Measurements from ENCODE around the gene ZNF580.

The ZNF580 gene

DNA sequence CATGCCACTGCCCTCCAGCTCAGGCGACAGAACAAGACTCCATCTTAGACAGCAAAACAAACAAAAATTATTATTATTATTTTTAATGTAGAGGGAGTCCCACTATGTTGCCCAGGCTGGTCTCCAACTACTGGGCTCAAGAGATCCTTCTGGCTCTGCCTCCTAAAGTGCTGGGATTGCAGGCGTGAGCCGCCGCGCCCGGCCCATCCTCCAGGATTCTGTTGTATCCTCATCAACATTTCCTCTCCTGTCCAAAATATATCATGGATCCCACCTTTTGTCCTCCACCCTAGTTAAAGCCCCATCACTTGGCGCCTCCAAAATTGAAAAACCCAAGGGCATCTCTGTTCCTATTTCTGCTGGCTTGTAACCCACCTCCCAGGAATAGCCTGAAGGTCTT is 17.7 kb upstream of the ZNF580 start:
- in situ Hi-C loops (cut with HindIII; ENCODE audit: low pct_ligation_motif_present, low sequenced_read_pairs), result loop anchor here (25.0 kb wide), 1 partner anchor 236 kb away; the partner anchor contains the start of genes RPL28, TMEM190 and TMEM238
- Histone ChIP-seq H3K27ac (no peak overlapping the region), H3K4me3 (ENCODE audit: low read depth, low read length) (no peak overlapping the region), H3K27me3 (replicated peaks) (no peaks in the 10 kb centered on the region), H3K36me3 (replicated peaks) (peaks cover 5% of the 10 kb centered on the region)
- TF ChIP-seq, protein P1, sequence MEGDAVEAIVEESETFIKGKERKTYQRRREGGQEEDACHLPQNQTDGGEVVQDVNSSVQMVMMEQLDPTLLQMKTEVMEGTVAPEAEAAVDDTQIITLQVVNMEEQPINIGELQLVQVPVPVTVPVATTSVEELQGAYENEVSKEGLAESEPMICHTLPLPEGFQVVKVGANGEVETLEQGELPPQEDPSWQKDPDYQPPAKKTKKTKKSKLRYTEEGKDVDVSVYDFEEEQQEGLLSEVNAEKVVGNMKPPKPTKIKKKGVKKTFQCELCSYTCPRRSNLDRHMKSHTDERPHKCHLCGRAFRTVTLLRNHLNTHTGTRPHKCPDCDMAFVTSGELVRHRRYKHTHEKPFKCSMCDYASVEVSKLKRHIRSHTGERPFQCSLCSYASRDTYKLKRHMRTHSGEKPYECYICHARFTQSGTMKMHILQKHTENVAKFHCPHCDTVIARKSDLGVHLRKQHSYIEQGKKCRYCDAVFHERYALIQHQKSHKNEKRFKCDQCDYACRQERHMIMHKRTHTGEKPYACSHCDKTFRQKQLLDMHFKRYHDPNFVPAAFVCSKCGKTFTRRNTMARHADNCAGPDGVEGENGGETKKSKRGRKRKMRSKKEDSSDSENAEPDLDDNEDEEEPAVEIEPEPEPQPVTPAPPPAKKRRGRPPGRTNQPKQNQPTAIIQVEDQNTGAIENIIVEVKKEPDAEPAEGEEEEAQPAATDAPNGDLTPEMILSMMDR (IDR thresholded peaks at IDR 0.05; ENCODE audit: low read depth, low read length, missing control alignments), result no peak
- no peak for DNase-seq

DNA sequence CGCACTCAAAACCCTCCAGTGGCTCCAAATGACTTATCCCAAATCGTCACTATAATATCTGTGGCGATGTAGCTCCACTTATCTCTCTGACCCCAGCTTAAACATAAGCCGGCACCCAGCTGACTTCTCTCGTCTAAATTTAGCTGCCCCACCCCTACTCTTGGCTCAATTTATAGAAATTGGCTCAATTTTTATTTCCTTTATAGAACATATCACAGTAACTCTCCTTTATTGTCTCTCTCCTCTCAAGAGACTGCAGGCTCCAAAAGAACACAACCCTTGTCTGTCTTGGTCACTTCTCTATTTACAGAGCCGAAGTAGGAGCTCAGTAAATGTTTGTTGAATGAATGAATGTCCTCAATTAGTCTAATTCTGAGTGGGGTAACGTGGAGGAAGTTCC is 17.2 kb upstream of the ZNF580 start:
- TF ChIP-seq, protein P1 (IDR thresholded peaks at IDR 0.05; ENCODE audit: low read depth, low read length, missing control alignments), result no peak
- Histone ChIP-seq H3K27ac (no peak overlapping the region), H3K36me3 (replicated peaks) (peaks cover 5% of the 10 kb centered on the region), H3K4me3 (ENCODE audit: low read depth, low read length) (peak overlapping the region; percentile 20), H3K27me3 (replicated peaks) (no peaks in the 10 kb centered on the region)
- no peak for DNase-seq
- in situ Hi-C loops (cut with HindIII; ENCODE audit: low pct_ligation_motif_present, low sequenced_read_pairs), result loop anchor here (25.0 kb wide), 1 partner anchor 236 kb away; the partner anchor contains the start of genes RPL28, TMEM190 and TMEM238

DNA sequence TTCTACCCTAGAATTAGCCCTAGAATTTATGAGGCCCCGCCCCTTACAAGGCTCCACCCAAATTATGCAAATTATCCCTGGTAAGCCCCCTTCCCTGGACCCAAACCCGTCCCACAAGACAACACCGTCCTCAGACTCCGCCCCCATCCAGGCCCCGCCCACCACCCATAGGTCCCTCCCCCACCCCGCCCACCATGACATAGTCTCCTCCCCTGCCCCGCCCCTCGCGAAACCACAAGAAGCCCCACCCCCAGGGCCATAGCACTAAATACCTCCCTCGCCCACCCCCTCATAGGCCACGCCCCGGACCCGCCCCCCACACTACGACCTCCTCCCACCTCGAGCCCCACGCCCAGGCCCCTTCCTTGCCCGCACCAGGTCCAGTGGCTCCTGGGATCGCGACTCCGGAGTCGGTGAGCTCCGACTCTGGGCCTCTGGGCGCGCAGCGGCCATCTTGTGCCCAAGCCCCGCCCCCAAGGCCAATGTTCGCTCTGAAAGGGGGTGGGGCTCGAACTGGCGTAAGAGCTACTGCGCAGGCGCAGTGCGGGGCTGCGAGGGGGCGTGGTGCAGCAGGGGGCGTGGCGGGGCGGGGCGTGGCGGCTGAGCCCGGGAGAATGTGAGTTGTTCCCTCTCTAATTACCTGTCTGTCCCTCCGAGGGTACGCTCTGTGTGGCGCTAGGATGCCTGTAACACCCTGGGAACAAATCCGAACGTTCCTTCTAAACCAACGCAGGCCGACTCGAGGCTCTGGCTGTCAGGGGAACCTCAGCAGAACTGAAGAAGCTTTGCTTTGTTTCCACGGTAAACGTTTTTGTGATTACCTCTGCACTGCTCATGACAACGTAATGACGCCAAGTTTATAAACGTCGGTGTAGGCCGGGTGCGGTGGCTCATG is 16.4 kb upstream of the ZNF580 start, which contains the start of gene ZNF784:
Gene ZNF784, minus strand, starts transcription at position 458 of the 895 bp plus-strand sequence. Its CDS starts 5 bp downstream, at position 453.
- in situ Hi-C loops (cut with HindIII; ENCODE audit: low pct_ligation_motif_present, low sequenced_read_pairs), result loop anchor here (25.0 kb wide), 1 partner anchor 237 kb away; the partner anchor contains the start of genes RPL28, TMEM190 and TMEM238
- peaks cover 5% of the 10 kb centered on the region for H3K36me3 ChIP-seq (replicated peaks)
- TF ChIP-seq, protein P1 (IDR thresholded peaks at IDR 0.05; ENCODE audit: low read depth, low read length, missing control alignments), result no peak
- peak within 1 kb of the TSS; percentile 73 for H3K4me3 ChIP-seq (ENCODE audit: low read depth, low read length)
- no peaks in the 10 kb centered on the region for H3K27me3 ChIP-seq (replicated peaks)
- peak; percentile 79 for DNase-seq
- peak within 1 kb of the TSS; percentile 81 for H3K27ac ChIP-seq

DNA sequence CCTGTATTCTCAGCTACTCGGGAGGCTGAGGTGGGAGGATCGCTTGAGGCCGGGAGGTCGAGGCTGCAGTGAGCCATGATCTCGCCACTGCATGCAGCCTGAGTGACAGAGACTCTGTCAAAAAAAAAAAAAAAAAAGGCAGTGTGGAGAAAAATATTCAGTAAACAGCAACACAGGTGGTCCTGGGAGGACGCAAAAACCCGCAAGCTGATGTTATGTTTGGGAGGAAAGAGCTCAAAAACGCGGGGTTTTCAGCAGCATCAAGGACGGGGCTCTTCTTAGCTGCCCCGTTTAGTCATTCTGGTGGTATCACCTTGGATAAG is 15.8 kb upstream of the ZNF580 start:
- Histone ChIP-seq H3K27ac (no peak overlapping the region), H3K4me3 (ENCODE audit: low read depth, low read length) (peak overlapping the region; percentile 73), H3K27me3 (replicated peaks) (no peaks in the 10 kb centered on the region), H3K36me3 (replicated peaks) (peaks cover 5% of the 10 kb centered on the region)
- DNase-seq, result no peak
- TF ChIP-seq, protein P1 (IDR thresholded peaks at IDR 0.05; ENCODE audit: low read depth, low read length, missing control alignments), result no peak
- in situ Hi-C loops (cut with HindIII; ENCODE audit: low pct_ligation_motif_present, low sequenced_read_pairs), result no loop called here

DNA sequence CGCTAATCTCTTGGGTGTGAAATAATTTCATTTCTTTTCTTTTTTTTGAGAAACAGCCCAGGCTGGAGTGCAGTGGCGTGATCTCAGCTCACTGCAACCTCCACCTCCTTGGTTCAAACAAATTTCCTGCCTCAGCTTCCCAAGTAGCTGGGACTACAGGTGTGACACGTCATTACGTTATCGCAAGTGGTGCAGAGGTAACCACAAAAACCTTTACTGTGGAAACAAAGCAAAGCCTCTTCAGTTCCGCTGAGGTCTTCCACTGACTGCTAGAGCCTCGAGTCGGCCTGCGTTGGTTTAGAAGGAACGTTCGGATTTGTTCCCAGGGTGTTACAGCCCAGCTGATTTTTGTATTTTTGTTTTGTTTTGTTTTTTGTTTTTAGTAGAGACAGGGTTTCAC is 14.5 kb upstream of the ZNF580 start:
- in situ Hi-C loops (cut with HindIII; ENCODE audit: low pct_ligation_motif_present, low sequenced_read_pairs), result no loop called here
- Histone ChIP-seq H3K27ac (no peak overlapping the region), H3K4me3 (ENCODE audit: low read depth, low read length) (no peak overlapping the region), H3K27me3 (replicated peaks) (no peaks in the 10 kb centered on the region), H3K36me3 (replicated peaks) (peaks cover under 1% of the 10 kb centered on the region)
- no peak for DNase-seq
- TF ChIP-seq, protein P1 (IDR thresholded peaks at IDR 0.05; ENCODE audit: low read depth, low read length, missing control alignments), result no peak

Measured in brain microvascular endothelial cell (primary cell).